Measurements from ENCODE around the gene METTL23. TPM values are rescaled to one million over a fixed set of nuclear protein-coding genes. Genes with fewer than 3 reads are reported as not detected.

The METTL23 gene
- total and polyA plus RNA-seq, 2 of the 8 experiments (the other 6 are each of a cell fraction or from before 2014, with no cell fraction given), result 36.1 to 60.2 TPM

DNA sequence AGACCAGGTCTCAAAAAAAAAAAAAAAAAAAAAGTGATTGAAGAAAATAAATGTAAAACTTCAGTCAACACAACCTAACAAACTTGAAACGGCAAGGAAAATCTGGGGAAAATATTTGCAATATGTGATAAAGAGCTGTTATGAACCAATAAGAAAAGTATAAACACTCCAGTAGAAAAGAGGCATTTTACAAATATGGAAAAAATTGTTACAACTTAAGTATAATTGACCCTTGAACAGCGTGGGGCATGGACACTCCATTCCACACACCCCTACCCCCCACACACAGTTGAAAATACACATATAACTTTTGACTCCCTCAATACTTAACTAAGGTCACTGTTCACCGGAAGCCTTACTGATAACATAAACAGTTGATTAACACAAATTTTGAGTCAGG is 31.9 kb downstream of the METTL23 start (continued):
- TF ChIP-seq POLR2AphosphoS5 (IDR thresholded peaks at IDR 0.05; ENCODE audit: low read depth, low read length) (no peak), TAF1 (IDR thresholded peaks at IDR 0.05; ENCODE audit: low read depth, low read length) (no peak), KDM5A (IDR thresholded peaks at IDR 0.05; ENCODE audit: low read length) (no peak), NRF1 (IDR thresholded peaks at IDR 0.05; ENCODE audit: low read depth, low read length) (no peak)
